HEK293 (cell line): ENCODE results near the gene LPP.

Source experiments
- CTCF ChIA-PET: fragments of 350-600 bp; formaldehyde crosslinking; extraction: SDS; loops from one replicate; lab custom pipeline; 2021; ENCODE audit warnings: antibody characterized with exemption; lab: Yijun Ruan, JAX
- POLR2A ChIA-PET: fragments of 300-600 bp; formaldehyde crosslinking; extraction: SDS; loops from one replicate; lab custom pipeline; 2020; ENCODE audit warnings: antibody characterized with exemption, inconsistent platforms; lab: Yijun Ruan, JAX
- H3K27ac ChIP-seq: fragments of 200-500 bp; sonication (Bioruptor generic); 2 replicates; pipeline ENCODE4 v1.5.1; 2014; ENCODE audit warnings: low read depth, low read length, control low read depth, inconsistent platforms; ENCODE audit errors: extremely low read depth
- H3K36me3 ChIP-seq, 2 experiments: fragments of 200-500 bp in 1 of 2; sonication (Bioruptor generic) in 1 of 2; 1 replicate in 1 of 2; 2 replicates in 1 of 2; pipeline ENCODE4 v1.5.1; 2014 to 2017; ENCODE audit warnings: inconsistent platforms in 2 of 2, low read length in 2 of 2; ENCODE audit not compliant: control insufficient read depth in 2 of 2, insufficient read depth in 1 of 2
- H3K4me1 ChIP-seq: fragments of 200-500 bp; sonication (Bioruptor generic); 2 replicates; pipeline ENCODE4 v1.5.1; 2014; ENCODE audit warnings: mild to moderate bottlenecking, low read length, inconsistent platforms; ENCODE audit not compliant: control insufficient read depth, insufficient read depth
- H3K4me3 ChIP-seq: 2 replicates; pipeline ENCODE4 v1.5.1; 2011; ENCODE audit warnings: low read depth, mild to moderate bottlenecking, control low read depth, low read length, moderate library complexity
- H3K9me3 ChIP-seq: fragments of 200-500 bp; sonication (Bioruptor generic); 2 replicates; pipeline ENCODE4 v1.5.1; 2014; ENCODE audit warnings: low read depth, low read length, inconsistent platforms; ENCODE audit not compliant: control insufficient read depth, insufficient read depth
- IKZF3 ChIP-seq: fragments of 450-650 bp; IDR thresholded peaks from 2 replicates; pipeline ENCODE4 v1.5.0; 2018; ENCODE audit warnings: missing biosample characterization, mild to moderate bottlenecking, missing genetic modification characterization, moderate library complexity
- OVOL3 ChIP-seq: fragments of 450-650 bp; formaldehyde crosslinking; IDR thresholded peaks from 2 replicates; pipeline ENCODE4 v1.5.1; 2016; ENCODE audit warnings: missing biosample characterization, missing genetic modification characterization
- WT1 ChIP-seq: fragments of 450-650 bp; formaldehyde crosslinking; IDR thresholded peaks from 2 replicates; pipeline ENCODE4 v1.5.1; 2016; ENCODE audit warnings: missing biosample characterization, missing genetic modification characterization
- ZBTB21 ChIP-seq: fragments of 450-650 bp; formaldehyde crosslinking; IDR thresholded peaks from 2 replicates; pipeline ENCODE4 v1.5.1; 2017; ENCODE audit warnings: missing biosample characterization, missing genetic modification characterization
- ZFHX2 ChIP-seq: fragments of 450-650 bp; formaldehyde crosslinking; conservative IDR thresholded peaks from 2 replicates; pipeline ENCODE4 v1.5.1; 2016; ENCODE audit warnings: missing biosample characterization, missing genetic modification characterization
- ZNF174 ChIP-seq: fragments of 450-650 bp; formaldehyde crosslinking; IDR thresholded peaks from 2 replicates; pipeline ENCODE4 v1.5.0; 2017; ENCODE audit warnings: missing biosample characterization, mild to moderate bottlenecking, missing genetic modification characterization
- ZNF202 ChIP-seq: fragments of 450-650 bp; formaldehyde crosslinking; IDR thresholded peaks from 2 replicates; pipeline ENCODE4 v1.5.1; 2016; ENCODE audit warnings: missing biosample characterization, missing genetic modification characterization, borderline replicate concordance
- ZNF23 ChIP-seq: fragments of 450-650 bp; formaldehyde crosslinking; IDR thresholded peaks from 2 replicates; pipeline ENCODE4 v1.5.1; 2016; ENCODE audit warnings: missing biosample characterization, missing genetic modification characterization, borderline replicate concordance
- ZNF24 ChIP-seq: fragments of 450-650 bp; formaldehyde crosslinking; IDR thresholded peaks from 2 replicates; pipeline ENCODE4 v1.5.1; 2016; ENCODE audit warnings: missing biosample characterization, missing genetic modification characterization
- ZNF324 ChIP-seq: fragments of 450-650 bp; formaldehyde crosslinking; IDR thresholded peaks from 2 replicates; pipeline ENCODE4 v1.5.1; 2016; ENCODE audit warnings: missing biosample characterization, missing genetic modification characterization
- ZNF350 ChIP-seq: fragments of 450-650 bp; formaldehyde crosslinking; IDR thresholded peaks from 2 replicates; pipeline ENCODE4 v1.5.0; 2017; ENCODE audit warnings: missing biosample characterization, mild to moderate bottlenecking, missing genetic modification characterization
- ZNF391 ChIP-seq: fragments of 450-650 bp; formaldehyde crosslinking; IDR thresholded peaks from 2 replicates; pipeline ENCODE4 v1.5.1; 2016; ENCODE audit warnings: low read depth, missing biosample characterization, missing genetic modification characterization, borderline replicate concordance
- ZNF426 ChIP-seq: fragments of 450-650 bp; formaldehyde crosslinking; IDR thresholded peaks from 2 replicates; pipeline ENCODE4 v1.5.1; 2017; ENCODE audit warnings: missing biosample characterization, missing genetic modification characterization, mild to moderate bottlenecking, inconsistent platforms, moderate library complexity
- ZNF621 ChIP-seq: fragments of 450-650 bp; formaldehyde crosslinking; IDR thresholded peaks from 2 replicates; pipeline ENCODE4 v1.5.1; 2017; ENCODE audit warnings: missing biosample characterization, missing genetic modification characterization
- TF ChIP-seq, protein P1 (sequence below): fragments of 450-650 bp; IDR thresholded peaks from 2 replicates; pipeline ENCODE4 v1.5.1; 2018; ENCODE audit warnings: missing biosample characterization, mild to moderate bottlenecking, missing genetic modification characterization
- TF ChIP-seq, protein P2 (sequence below): fragments of 450-650 bp; formaldehyde crosslinking; IDR thresholded peaks from 2 replicates; pipeline ENCODE4 v1.5.1; 2016; ENCODE audit warnings: missing biosample characterization, missing genetic modification characterization
- TF ChIP-seq, protein P3 (sequence below): fragments of 450-650 bp; formaldehyde crosslinking; IDR thresholded peaks from 2 replicates; pipeline ENCODE4 v1.5.1; 2016; ENCODE audit warnings: missing biosample characterization, missing genetic modification characterization, low read depth
- TF ChIP-seq, protein P4 (sequence below): sonication (generic); formaldehyde crosslinking; IDR thresholded peaks from 2 replicates; pipeline ENCODE4 v1.8.1; 2022; ENCODE audit warnings: mild to moderate bottlenecking, moderate library complexity, missing genetic modification reagents
- TF ChIP-seq, protein P5 (sequence below): fragments of 450-650 bp; formaldehyde crosslinking; IDR thresholded peaks from 2 replicates; pipeline ENCODE4 v1.5.1; 2016; ENCODE audit warnings: missing biosample characterization, missing genetic modification characterization
- TF ChIP-seq, protein P6 (sequence below): fragments of 450-650 bp; formaldehyde crosslinking; IDR thresholded peaks from 2 replicates; pipeline ENCODE4 v1.5.1; 2016; ENCODE audit warnings: missing biosample characterization, missing genetic modification characterization

Gene LPP

DNA sequence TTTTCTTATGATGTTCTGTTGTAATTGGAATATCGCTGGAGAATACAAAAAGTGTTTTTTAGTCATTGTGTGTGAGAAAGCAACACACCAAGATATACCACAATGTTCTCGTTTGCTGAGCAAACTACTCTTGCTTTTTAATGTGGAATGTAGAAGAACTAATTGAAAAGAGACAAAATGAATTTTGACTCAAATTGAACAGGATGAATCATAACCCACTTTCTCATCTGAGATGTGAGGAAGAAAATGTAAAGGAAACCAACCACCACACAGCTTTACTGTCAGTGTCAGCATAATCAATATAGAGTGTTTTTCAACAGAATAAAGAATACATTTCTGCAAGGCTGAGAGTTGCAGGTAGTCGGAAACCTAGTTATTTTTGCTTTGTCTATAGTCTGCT, 569.0 kb downstream of the LPP start:
- no peaks in the 10 kb centered on the region for H3K36me3 ChIP-seq
- H3K27ac ChIP-seq: no peak overlapping the region
- POLR2A ChIA-PET: no interaction called here
- CTCF ChIA-PET: no interaction called here
- no peaks in the 10 kb centered on the region for H3K9me3 ChIP-seq
- no peaks in the 10 kb centered on the region for H3K4me1 ChIP-seq
- H3K4me3 ChIP-seq: no peak overlapping the region
- TF ChIP-seq ZNF23 (tag by site-specific recombination) (no peak), ZFHX2 (tag by site-specific recombination) (no peak), ZNF391 (tag by site-specific recombination) (no peak)
- TF ChIP-seq, protein P1, sequence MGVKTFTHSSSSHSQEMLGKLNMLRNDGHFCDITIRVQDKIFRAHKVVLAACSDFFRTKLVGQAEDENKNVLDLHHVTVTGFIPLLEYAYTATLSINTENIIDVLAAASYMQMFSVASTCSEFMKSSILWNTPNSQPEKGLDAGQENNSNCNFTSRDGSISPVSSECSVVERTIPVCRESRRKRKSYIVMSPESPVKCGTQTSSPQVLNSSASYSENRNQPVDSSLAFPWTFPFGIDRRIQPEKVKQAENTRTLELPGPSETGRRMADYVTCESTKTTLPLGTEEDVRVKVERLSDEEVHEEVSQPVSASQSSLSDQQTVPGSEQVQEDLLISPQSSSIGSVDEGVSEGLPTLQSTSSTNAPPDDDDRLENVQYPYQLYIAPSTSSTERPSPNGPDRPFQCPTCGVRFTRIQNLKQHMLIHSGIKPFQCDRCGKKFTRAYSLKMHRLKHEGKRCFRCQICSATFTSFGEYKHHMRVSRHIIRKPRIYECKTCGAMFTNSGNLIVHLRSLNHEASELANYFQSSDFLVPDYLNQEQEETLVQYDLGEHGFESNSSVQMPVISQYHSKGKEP (tag by site-specific recombination): no peak
- TF ChIP-seq, protein P2, sequence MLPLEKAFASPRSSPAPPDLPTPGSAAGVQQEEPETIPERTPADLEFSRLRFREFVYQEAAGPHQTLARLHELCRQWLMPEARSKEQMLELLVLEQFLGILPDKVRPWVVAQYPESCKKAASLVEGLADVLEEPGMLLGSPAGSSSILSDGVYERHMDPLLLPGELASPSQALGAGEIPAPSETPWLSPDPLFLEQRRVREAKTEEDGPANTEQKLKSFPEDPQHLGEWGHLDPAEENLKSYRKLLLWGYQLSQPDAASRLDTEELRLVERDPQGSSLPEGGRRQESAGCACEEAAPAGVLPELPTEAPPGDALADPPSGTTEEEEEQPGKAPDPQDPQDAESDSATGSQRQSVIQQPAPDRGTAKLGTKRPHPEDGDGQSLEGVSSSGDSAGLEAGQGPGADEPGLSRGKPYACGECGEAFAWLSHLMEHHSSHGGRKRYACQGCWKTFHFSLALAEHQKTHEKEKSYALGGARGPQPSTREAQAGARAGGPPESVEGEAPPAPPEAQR (tag by site-specific recombination): no peak
- TF ChIP-seq, protein P3, sequence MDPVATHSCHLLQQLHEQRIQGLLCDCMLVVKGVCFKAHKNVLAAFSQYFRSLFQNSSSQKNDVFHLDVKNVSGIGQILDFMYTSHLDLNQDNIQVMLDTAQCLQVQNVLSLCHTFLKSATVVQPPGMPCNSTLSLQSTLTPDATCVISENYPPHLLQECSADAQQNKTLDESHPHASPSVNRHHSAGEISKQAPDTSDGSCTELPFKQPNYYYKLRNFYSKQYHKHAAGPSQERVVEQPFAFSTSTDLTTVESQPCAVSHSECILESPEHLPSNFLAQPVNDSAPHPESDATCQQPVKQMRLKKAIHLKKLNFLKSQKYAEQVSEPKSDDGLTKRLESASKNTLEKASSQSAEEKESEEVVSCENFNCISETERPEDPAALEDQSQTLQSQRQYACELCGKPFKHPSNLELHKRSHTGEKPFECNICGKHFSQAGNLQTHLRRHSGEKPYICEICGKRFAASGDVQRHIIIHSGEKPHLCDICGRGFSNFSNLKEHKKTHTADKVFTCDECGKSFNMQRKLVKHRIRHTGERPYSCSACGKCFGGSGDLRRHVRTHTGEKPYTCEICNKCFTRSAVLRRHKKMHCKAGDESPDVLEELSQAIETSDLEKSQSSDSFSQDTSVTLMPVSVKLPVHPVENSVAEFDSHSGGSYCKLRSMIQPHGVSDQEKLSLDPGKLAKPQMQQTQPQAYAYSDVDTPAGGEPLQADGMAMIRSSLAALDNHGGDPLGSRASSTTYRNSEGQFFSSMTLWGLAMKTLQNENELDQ (tag by site-specific recombination): no peak

DNA sequence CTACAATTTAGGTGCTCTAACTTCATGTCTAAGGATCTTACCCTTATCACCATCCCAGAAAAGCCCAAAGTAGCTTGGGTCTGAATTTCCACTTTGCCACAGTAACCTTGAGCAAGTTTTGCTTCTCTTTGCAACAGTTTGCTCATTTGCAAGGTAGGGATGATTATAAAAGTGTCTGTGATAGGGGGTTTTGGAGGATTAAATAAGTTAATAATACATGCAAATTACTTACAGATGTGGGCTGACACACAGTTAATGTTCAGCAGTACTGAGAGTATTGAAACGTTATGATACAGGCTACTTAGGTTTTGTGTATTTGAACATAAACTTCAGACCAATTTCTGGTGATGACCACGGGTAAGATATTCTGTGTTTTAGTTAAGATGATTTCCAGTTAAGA, 573.1 kb downstream of the LPP start:
- Histone ChIP-seq H3K27ac (no peak overlapping the region), H3K36me3 (no peaks in the 10 kb centered on the region), H3K9me3 (no peaks in the 10 kb centered on the region), H3K4me3 (no peak overlapping the region), H3K4me1 (no peaks in the 10 kb centered on the region)
- POLR2A ChIA-PET: no interaction called here
- CTCF ChIA-PET: no interaction called here
- TF ChIP-seq, protein P4, sequence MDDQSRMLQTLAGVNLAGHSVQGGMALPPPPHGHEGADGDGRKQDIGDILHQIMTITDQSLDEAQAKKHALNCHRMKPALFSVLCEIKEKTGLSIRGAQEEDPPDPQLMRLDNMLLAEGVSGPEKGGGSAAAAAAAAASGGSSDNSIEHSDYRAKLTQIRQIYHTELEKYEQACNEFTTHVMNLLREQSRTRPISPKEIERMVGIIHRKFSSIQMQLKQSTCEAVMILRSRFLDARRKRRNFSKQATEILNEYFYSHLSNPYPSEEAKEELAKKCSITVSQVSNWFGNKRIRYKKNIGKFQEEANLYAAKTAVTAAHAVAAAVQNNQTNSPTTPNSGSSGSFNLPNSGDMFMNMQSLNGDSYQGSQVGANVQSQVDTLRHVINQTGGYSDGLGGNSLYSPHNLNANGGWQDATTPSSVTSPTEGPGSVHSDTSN (CRISPR knock-in tag): no peak
- TF ChIP-seq ZNF350 (tag by site-specific recombination) (no peak), WT1 (tag by site-specific recombination) (no peak), ZNF202 (tag by site-specific recombination) (no peak)

DNA sequence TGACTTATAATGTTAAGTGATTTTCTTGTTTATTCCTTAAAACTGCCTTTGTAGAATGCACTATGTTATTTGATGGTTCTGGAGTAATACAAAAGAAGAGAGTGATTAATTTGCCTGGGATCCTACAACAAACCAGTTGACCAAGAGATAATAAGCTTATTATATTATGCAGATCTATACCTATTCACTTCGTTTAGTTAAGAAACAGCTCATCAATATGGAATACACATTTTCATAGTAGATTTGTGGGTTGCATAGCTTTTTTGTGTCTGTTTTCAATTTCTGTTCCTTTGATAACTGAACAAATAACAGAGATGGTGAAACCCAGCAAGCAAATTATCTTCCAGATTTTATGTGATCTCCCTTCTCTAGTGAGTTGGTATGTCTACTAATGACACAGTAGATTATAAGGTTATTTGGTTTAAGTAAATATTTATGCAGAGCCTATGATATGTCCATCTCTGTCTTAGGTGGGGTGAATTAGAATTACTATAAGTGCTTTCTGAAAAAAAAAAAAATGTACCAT, 574.5 kb downstream of the LPP start:
- ChIA-PET CTCF (no interaction called here), POLR2A (no interaction called here)
- no peaks in the 10 kb centered on the region for H3K4me1 ChIP-seq
- H3K4me3 ChIP-seq: no peak overlapping the region
- no peak overlapping the region for H3K27ac ChIP-seq
- H3K9me3 ChIP-seq: no peaks in the 10 kb centered on the region
- no peaks in the 10 kb centered on the region for H3K36me3 ChIP-seq
- TF ChIP-seq, protein P5, sequence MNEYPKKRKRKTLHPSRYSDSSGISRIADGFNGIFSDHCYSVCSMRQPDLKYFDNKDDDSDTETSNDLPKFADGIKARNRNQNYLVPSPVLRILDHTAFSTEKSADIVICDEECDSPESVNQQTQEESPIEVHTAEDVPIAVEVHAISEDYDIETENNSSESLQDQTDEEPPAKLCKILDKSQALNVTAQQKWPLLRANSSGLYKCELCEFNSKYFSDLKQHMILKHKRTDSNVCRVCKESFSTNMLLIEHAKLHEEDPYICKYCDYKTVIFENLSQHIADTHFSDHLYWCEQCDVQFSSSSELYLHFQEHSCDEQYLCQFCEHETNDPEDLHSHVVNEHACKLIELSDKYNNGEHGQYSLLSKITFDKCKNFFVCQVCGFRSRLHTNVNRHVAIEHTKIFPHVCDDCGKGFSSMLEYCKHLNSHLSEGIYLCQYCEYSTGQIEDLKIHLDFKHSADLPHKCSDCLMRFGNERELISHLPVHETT (tag by site-specific recombination): no peak
- TF ChIP-seq IKZF3 (tag by site-specific recombination) (no peak), ZNF24 (no peak), ZNF621 (tag by site-specific recombination) (no peak), ZNF174 (tag by site-specific recombination) (no peak), ZNF324 (tag by site-specific recombination) (no peak), OVOL3 (no peak), ZNF426 (tag by site-specific recombination) (no peak), ZBTB21 (no peak)
- TF ChIP-seq, protein P6, sequence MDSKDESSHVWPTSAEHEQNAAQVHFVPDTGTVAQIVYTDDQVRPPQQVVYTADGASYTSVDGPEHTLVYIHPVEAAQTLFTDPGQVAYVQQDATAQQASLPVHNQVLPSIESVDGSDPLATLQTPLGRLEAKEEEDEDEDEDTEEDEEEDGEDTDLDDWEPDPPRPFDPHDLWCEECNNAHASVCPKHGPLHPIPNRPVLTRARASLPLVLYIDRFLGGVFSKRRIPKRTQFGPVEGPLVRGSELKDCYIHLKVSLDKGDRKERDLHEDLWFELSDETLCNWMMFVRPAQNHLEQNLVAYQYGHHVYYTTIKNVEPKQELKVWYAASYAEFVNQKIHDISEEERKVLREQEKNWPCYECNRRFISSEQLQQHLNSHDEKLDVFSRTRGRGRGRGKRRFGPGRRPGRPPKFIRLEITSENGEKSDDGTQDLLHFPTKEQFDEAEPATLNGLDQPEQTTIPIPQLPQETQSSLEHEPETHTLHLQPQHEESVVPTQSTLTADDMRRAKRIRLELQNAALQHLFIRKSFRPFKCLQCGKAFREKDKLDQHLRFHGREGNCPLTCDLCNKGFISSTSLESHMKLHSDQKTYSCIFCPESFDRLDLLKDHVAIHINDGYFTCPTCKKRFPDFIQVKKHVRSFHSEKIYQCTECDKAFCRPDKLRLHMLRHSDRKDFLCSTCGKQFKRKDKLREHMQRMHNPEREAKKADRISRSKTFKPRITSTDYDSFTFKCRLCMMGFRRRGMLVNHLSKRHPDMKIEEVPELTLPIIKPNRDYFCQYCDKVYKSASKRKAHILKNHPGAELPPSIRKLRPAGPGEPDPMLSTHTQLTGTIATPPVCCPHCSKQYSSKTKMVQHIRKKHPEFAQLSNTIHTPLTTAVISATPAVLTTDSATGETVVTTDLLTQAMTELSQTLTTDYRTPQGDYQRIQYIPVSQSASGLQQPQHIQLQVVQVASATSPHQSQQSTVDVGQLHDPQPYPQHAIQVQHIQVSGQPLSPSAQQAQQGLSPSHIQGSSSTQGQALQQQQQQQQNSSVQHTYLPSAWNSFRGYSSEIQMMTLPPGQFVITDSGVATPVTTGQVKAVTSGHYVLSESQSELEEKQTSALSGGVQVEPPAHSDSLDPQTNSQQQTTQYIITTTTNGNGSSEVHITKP: no peak
